ENCODE results near the gene CCDC134. TPM values are rescaled to one million over a fixed set of nuclear protein-coding genes. Genes with fewer than 3 reads are reported as not detected.

Gene CCDC134
- polyA plus RNA-seq, 1 of the 3 experiments (the other 2 are of a cell fraction), result 2.0 TPM

GRCh38 chr22:41821471-41822316 lies 21.2 kb downstream of the CCDC134 start:
- TF ChIP-seq IRF3 (IDR thresholded peaks at IDR 0.05; ENCODE audit: low read depth, low read length) (no peak), TAF1 (IDR thresholded peaks at IDR 0.05; ENCODE audit: borderline replicate concordance, low read depth, low read length) (no peak), PBX3 (IDR thresholded peaks at IDR 0.05) (no peak), MXI1 (IDR thresholded peaks at IDR 0.05; ENCODE audit: low read depth, low read length) (no peak)
- Histone ChIP-seq H3K9me2 (no peaks in the 10 kb centered on the region), H2AFZ (ENCODE audit: low read depth) (no peak overlapping the region), H3K4me2 (no peak overlapping the region), H3F3A (replicated peaks; ENCODE audit: insufficient read depth) (no peaks in the 10 kb centered on the region), H3K79me2 (ENCODE audit: insufficient read depth) (no peaks in the 10 kb centered on the region), H3K4me1 (ENCODE audit: control insufficient read depth in 1 of 2, insufficient read depth in 2 of 2, low read depth in 1 of 2, low read length in 1 of 2) (no peaks in the 10 kb centered on the region; a peak in 1 of 4 replicates), H3K4me3 (ENCODE audit: low read depth in 2 of 2, low read length in 1 of 2) (no peak overlapping the region), H3K9ac (no peak overlapping the region), H3K36me3 (replicated peaks in 1 of 2; ENCODE audit: control insufficient read depth in 1 of 2, insufficient read depth in 2 of 2, low read length in 1 of 2) (no peaks in the 10 kb centered on the region), H4K20me1 (ENCODE audit: insufficient read depth) (no peaks in the 10 kb centered on the region), H3K27ac (ENCODE audit: low read depth in 2 of 2, low read length in 1 of 2) (no peak overlapping the region), H3K9me3 (no peaks in the 10 kb centered on the region), H3K27me3 (ENCODE audit: insufficient read depth) (no peaks in the 10 kb centered on the region)
- DNase-seq, result no peak
- ChIA-PET CTCF (interaction anchor here (0.7 to 1.8 kb wide), 8 partner anchors 10 to 121 kb away, joined by 3 to 8 read pairs (median 5); no protein-coding TSS in a partner anchor), POLR2A (no interaction called here)
- WGBS (ENCODE audit: low lambda C conversion rate), result 84% methylated on average over 12 of the region's 12 CpGs

GRCh38 chr22:41822317-41823057 lies 22.0 kb downstream of the CCDC134 start:
- DNase-seq, result peak; percentile 45
- Histone ChIP-seq H3K36me3 (replicated peaks in 1 of 2; ENCODE audit: control insufficient read depth in 1 of 2, insufficient read depth in 2 of 2, low read length in 1 of 2) (no peaks in the 10 kb centered on the region), H3K27me3 (ENCODE audit: insufficient read depth) (no peaks in the 10 kb centered on the region), H3K4me1 (ENCODE audit: control insufficient read depth in 1 of 2, insufficient read depth in 2 of 2, low read depth in 1 of 2, low read length in 1 of 2) (no peaks in the 10 kb centered on the region; a peak in 1 of 4 replicates), H3K79me2 (ENCODE audit: insufficient read depth) (no peaks in the 10 kb centered on the region), H3K9ac (no peak overlapping the region), H3K27ac (ENCODE audit: low read depth in 2 of 2, low read length in 1 of 2) (no peak overlapping the region), H3K4me3 (ENCODE audit: low read depth in 2 of 2, low read length in 1 of 2) (no peak overlapping the region; a peak in 1 of 4 replicates), H3K9me2 (no peaks in the 10 kb centered on the region), H3K4me2 (no peak overlapping the region), H3K9me3 (no peaks in the 10 kb centered on the region), H2AFZ (ENCODE audit: low read depth) (no peak overlapping the region), H3F3A (replicated peaks; ENCODE audit: insufficient read depth) (no peaks in the 10 kb centered on the region), H4K20me1 (ENCODE audit: insufficient read depth) (no peaks in the 10 kb centered on the region)
- TF ChIP-seq SIN3A (IDR thresholded peaks at IDR 0.05; ENCODE audit: borderline replicate concordance, low read depth, low read length) (no peak), TCF12 (IDR thresholded peaks at IDR 0.05) (no peak), SMC3 (IDR thresholded peaks at IDR 0.05; ENCODE audit: low read depth, low read length) (peak; percentile 48), RAD21 (IDR thresholded peaks at IDR 0.05; ENCODE audit: low read length) (peak; percentile 62), NRF1 (IDR thresholded peaks at IDR 0.05; ENCODE audit: low read depth, low read length) (no peak)
- TF ChIP-seq, protein P1, sequence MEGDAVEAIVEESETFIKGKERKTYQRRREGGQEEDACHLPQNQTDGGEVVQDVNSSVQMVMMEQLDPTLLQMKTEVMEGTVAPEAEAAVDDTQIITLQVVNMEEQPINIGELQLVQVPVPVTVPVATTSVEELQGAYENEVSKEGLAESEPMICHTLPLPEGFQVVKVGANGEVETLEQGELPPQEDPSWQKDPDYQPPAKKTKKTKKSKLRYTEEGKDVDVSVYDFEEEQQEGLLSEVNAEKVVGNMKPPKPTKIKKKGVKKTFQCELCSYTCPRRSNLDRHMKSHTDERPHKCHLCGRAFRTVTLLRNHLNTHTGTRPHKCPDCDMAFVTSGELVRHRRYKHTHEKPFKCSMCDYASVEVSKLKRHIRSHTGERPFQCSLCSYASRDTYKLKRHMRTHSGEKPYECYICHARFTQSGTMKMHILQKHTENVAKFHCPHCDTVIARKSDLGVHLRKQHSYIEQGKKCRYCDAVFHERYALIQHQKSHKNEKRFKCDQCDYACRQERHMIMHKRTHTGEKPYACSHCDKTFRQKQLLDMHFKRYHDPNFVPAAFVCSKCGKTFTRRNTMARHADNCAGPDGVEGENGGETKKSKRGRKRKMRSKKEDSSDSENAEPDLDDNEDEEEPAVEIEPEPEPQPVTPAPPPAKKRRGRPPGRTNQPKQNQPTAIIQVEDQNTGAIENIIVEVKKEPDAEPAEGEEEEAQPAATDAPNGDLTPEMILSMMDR (IDR thresholded peaks at IDR 0.05), result peak; percentile 48
- POLR2A ChIA-PET, result no interaction called here
- CTCF ChIA-PET, result interaction anchor here (0.7 to 1.8 kb wide), 8 partner anchors 9 to 120 kb away, joined by 3 to 8 read pairs (median 4); no protein-coding TSS in a partner anchor
- 100% methylated on average over 1 of the region's 3 CpGs for WGBS (ENCODE audit: low lambda C conversion rate)
